ENCODE data around the gene AATK.

The AATK gene

GRCh38 chr17:81183807-81184206 lies 17.8 kb upstream of the AATK start:
- no peak for DNase-seq (ENCODE audit: low read depth, low spot score)

GRCh38 chr17:81183316-81183715 lies 17.3 kb upstream of the AATK start:
- no peak for TF ChIP-seq CTCF (IDR thresholded peaks at IDR 0.05; ENCODE audit: low read depth, low read length)
- in situ Hi-C loops (cut with HindIII; ENCODE audit: low sequenced_read_pairs), result no loop called here
- DNase-seq (ENCODE audit: low read depth, low spot score), result no peak
- no peak overlapping the region for H3K4me3 ChIP-seq (ENCODE audit: low read depth, low read length)

More at GRCh38 chr17:81183807-81184206, 17.8 kb upstream of the AATK start:
- in situ Hi-C loops (cut with HindIII; ENCODE audit: low sequenced_read_pairs), result no loop called here
- no peak overlapping the region for H3K4me3 ChIP-seq (ENCODE audit: low read depth, low read length)
- no peak for TF ChIP-seq CTCF (IDR thresholded peaks at IDR 0.05; ENCODE audit: low read depth, low read length)

- in situ Hi-C loops (cut with HindIII; ENCODE audit: low sequenced_read_pairs), result no loop called here
- TF ChIP-seq CTCF (IDR thresholded peaks at IDR 0.05; ENCODE audit: low read depth, low read length), result no peak
- no peak overlapping the region for H3K4me3 ChIP-seq (ENCODE audit: low read depth, low read length)
- DNase-seq (ENCODE audit: low read depth, low spot score), result no peak
These were observed 16.6 kb upstream of the AATK start for GRCh38 chr17:81182596-81182995.

GRCh38 chr17:81181811-81182185 lies 15.8 kb upstream of the AATK start:
- in situ Hi-C loops (cut with HindIII; ENCODE audit: low sequenced_read_pairs), result no loop called here
- H3K4me3 ChIP-seq (ENCODE audit: low read depth, low read length), result no peak overlapping the region
- no peak for TF ChIP-seq CTCF (IDR thresholded peaks at IDR 0.05; ENCODE audit: low read depth, low read length)
- no peak for DNase-seq (ENCODE audit: low read depth, low spot score)

- no peak for TF ChIP-seq CTCF (IDR thresholded peaks at IDR 0.05; ENCODE audit: low read depth, low read length)
- in situ Hi-C loops (cut with HindIII; ENCODE audit: low sequenced_read_pairs), result no loop called here
These were observed 15.1 kb upstream of the AATK start for GRCh38 chr17:81180836-81181810.

GRCh38 chr17:81179861-81180260 lies 13.8 kb upstream of the AATK start:
- H3K4me3 ChIP-seq (ENCODE audit: low read depth, low read length), result no peak overlapping the region
- TF ChIP-seq CTCF (IDR thresholded peaks at IDR 0.05; ENCODE audit: low read depth, low read length), result no peak
- DNase-seq (ENCODE audit: low read depth, low spot score), result no peak
- in situ Hi-C loops (cut with HindIII; ENCODE audit: low sequenced_read_pairs), result no loop called here

More at GRCh38 chr17:81180836-81181810, 15.1 kb upstream of the AATK start:
- no peak overlapping the region for H3K4me3 ChIP-seq (ENCODE audit: low read depth, low read length)
- no peak for DNase-seq (ENCODE audit: low read depth, low spot score)
